H9 (cell line): ENCODE data around the gene ADAM22. TPM values are rescaled to one million over a fixed set of nuclear protein-coding genes. Genes with fewer than 3 reads are reported as not detected.

ENCODE experiments used
- DNase-seq: peaks from one replicate; pipeline ENCODE4 v3.0.0-alpha.2; 2017
- H2AFZ ChIP-seq: one replicate; pipeline ENCODE4 v1.6.1; 2013; ENCODE audit warnings: mild to moderate bottlenecking, low read length, control low read depth, moderate library complexity
- H2AK5ac ChIP-seq: 2 replicates; pipeline ENCODE4 v1.6.1; 2013; ENCODE audit warnings: low read length, control low read depth, mixed read lengths; ENCODE audit not compliant: insufficient read length
- H2BK120ac ChIP-seq: one replicate; pipeline ENCODE4 v1.6.1; 2013; ENCODE audit warnings: low read depth, mild to moderate bottlenecking, low read length, control low read depth, inconsistent platforms; ENCODE audit not compliant: poor library complexity, severe bottlenecking
- H2BK12ac ChIP-seq: 2 replicates; pipeline ENCODE4 v1.6.1; 2013; ENCODE audit warnings: low read length, control low read depth, mixed read lengths, low read depth; ENCODE audit not compliant: insufficient read length
- H2BK15ac ChIP-seq: 2 replicates; pipeline ENCODE4 v1.6.1; 2013; ENCODE audit warnings: low read depth, low read length, control low read depth
- H2BK20ac ChIP-seq: one replicate; pipeline ENCODE4 v1.6.1; 2013; ENCODE audit warnings: low read depth, mild to moderate bottlenecking, low read length, control low read depth, inconsistent platforms; ENCODE audit not compliant: poor library complexity, severe bottlenecking
- H2BK5ac ChIP-seq: 2 replicates; pipeline ENCODE4 v1.6.1; 2013; ENCODE audit warnings: low read length, control low read depth, mixed read lengths; ENCODE audit not compliant: insufficient read length
- H3K14ac ChIP-seq: 2 replicates; pipeline ENCODE4 v1.6.1; 2013; ENCODE audit warnings: low read length, control low read depth; ENCODE audit not compliant: insufficient read depth
- H3K18ac ChIP-seq: 2 replicates; pipeline ENCODE4 v1.6.1; 2013; ENCODE audit warnings: low read depth, mild to moderate bottlenecking, mixed read lengths, low read length, control low read depth; ENCODE audit not compliant: insufficient read length
- H3K23ac ChIP-seq: 2 replicates; pipeline ENCODE4 v1.6.1; 2013; ENCODE audit warnings: low read length, control low read depth, mixed read lengths, low read depth; ENCODE audit not compliant: insufficient read length
- H3K23me2 ChIP-seq: 2 replicates; pipeline ENCODE4 v1.6.1; 2013; ENCODE audit warnings: low read depth, mild to moderate bottlenecking, mixed read lengths, low read length, control low read depth; ENCODE audit not compliant: insufficient read length, poor library complexity, severe bottlenecking
- H3K27ac ChIP-seq: 2 replicates; pipeline ENCODE4 v1.5.1; 2013; ENCODE audit warnings: low read length, control low read depth, mixed read lengths, low read depth; ENCODE audit not compliant: insufficient read length
- H3K27me3 ChIP-seq: 2 replicates; pipeline ENCODE4 v1.6.1; 2013; ENCODE audit warnings: low read length, control low read depth, inconsistent platforms; ENCODE audit not compliant: insufficient read depth
- H3K4ac ChIP-seq: 2 replicates; pipeline ENCODE4 v1.6.1; 2013; ENCODE audit warnings: low read depth, mild to moderate bottlenecking, control low read depth, inconsistent platforms, low read length, moderate library complexity
- H3K4me1 ChIP-seq: 2 replicates; pipeline ENCODE4 v1.6.1; 2013; ENCODE audit warnings: low read length, control low read depth, inconsistent platforms; ENCODE audit not compliant: insufficient read depth
- H3K4me2 ChIP-seq: 2 replicates; pipeline ENCODE4 v1.6.1; 2013; ENCODE audit warnings: low read length, control low read depth, mixed read lengths; ENCODE audit not compliant: insufficient read length, insufficient read depth
- H3K56ac ChIP-seq: 2 replicates; pipeline ENCODE4 v1.6.1; 2013; ENCODE audit warnings: low read depth, mild to moderate bottlenecking, mixed read lengths, low read length, control low read depth; ENCODE audit not compliant: insufficient read length
- H3K79me1 ChIP-seq: 2 replicates; pipeline ENCODE4 v1.6.1; 2013; ENCODE audit warnings: low read depth, mild to moderate bottlenecking, moderate library complexity, low read length, control low read depth, inconsistent platforms; ENCODE audit not compliant: insufficient read depth, poor library complexity, severe bottlenecking
- H3K79me2 ChIP-seq: 2 replicates; pipeline ENCODE4 v1.6.1; 2013; ENCODE audit warnings: low read length, control low read depth, inconsistent platforms; ENCODE audit not compliant: insufficient read depth
- H3K9ac ChIP-seq: 2 replicates; pipeline ENCODE4 v1.6.1; 2013; ENCODE audit warnings: low read length, control low read depth, mixed read lengths; ENCODE audit not compliant: insufficient read length; ENCODE audit errors: extremely low read depth
- H3K9me3 ChIP-seq: one replicate; pipeline ENCODE4 v1.6.1; 2013; ENCODE audit warnings: low read depth, low read length, inconsistent platforms; ENCODE audit not compliant: control insufficient read depth
- H3T11ph ChIP-seq: one replicate; pipeline ENCODE4 v1.6.1; 2013; ENCODE audit warnings: mild to moderate bottlenecking, low read length, control low read depth, inconsistent platforms
- H4K20me1 ChIP-seq: one replicate; pipeline ENCODE4 v1.6.1; 2013; ENCODE audit not compliant: control insufficient read depth, insufficient read length, insufficient read depth
- H4K5ac ChIP-seq: 2 replicates; pipeline ENCODE4 v1.6.1; 2013; ENCODE audit warnings: low read depth, mild to moderate bottlenecking, mixed read lengths, low read length, control low read depth; ENCODE audit not compliant: insufficient read length
- H4K8ac ChIP-seq: replicated peaks from 2 replicates; pipeline ENCODE4 v1.6.1; 2013; ENCODE audit warnings: low read length, control low read depth, mixed read lengths, low read depth; ENCODE audit not compliant: insufficient read length
- H4K91ac ChIP-seq: 2 replicates; pipeline ENCODE4 v1.6.1; 2013; ENCODE audit warnings: low read depth, mild to moderate bottlenecking, moderate library complexity, mixed read lengths, low read length, control low read depth; ENCODE audit not compliant: insufficient read length
- H3K27ac Mint-ChIP-seq, 3 experiments: 2 replicates in 2 of 3; 3 replicates in 1 of 3; pipeline ENCODE4 v1.8.0; 2020 to 2021; ENCODE audit warnings: mixed read lengths in 3 of 3, mild to moderate bottlenecking in 1 of 3, moderate library complexity in 1 of 3
- H3K27me3 Mint-ChIP-seq: 2 replicates; pipeline ENCODE4 v1.8.0; 2021; ENCODE audit warnings: low read depth, mild to moderate bottlenecking, moderate library complexity, mixed read lengths
- H3K36me3 Mint-ChIP-seq, 3 experiments: 2 replicates in 2 of 3; 3 replicates in 1 of 3; pipeline ENCODE4 v1.8.0; 2020 to 2021; ENCODE audit warnings: low read depth in 3 of 3, mixed read lengths in 3 of 3; ENCODE audit not compliant: insufficient read depth in 1 of 3
- H3K4me1 Mint-ChIP-seq, 2 experiments: 2 replicates each; pipeline ENCODE4 v1.8.0; 2020; ENCODE audit warnings: mixed read lengths in 2 of 2
- H3K4me3 Mint-ChIP-seq, 2 experiments: 2 replicates in 1 of 2; 3 replicates in 1 of 2; pipeline ENCODE4 v1.8.0; 2020 to 2021; ENCODE audit warnings: mild to moderate bottlenecking in 2 of 2, mixed read lengths in 2 of 2, moderate library complexity in 1 of 2
- H3K9me3 Mint-ChIP-seq, 2 experiments: 2 replicates in 1 of 2; 3 replicates in 1 of 2; pipeline ENCODE4 v1.8.0; 2020; ENCODE audit warnings: mild to moderate bottlenecking in 2 of 2, mixed read lengths in 2 of 2, moderate library complexity in 1 of 2
- CTCF ChIP-seq: fragments of 200-600 bp; sonication (generic); conservative IDR thresholded peaks from 3 replicates; pipeline ENCODE4 v1.8.0; 2021; ENCODE audit warnings: antibody characterized with exemption, mild to moderate bottlenecking
- WGBS: extraction: QIAGEN DNeasy Blood & Tissue Kit; methylation state at CpG from one replicate; pipeline ENCODE4 v1.1.7; 2013; ENCODE audit warnings: missing lambda C conversion rate, low lambda C conversion rate, mixed read lengths; ENCODE audit not compliant: insufficient read length; ENCODE audit errors: extremely low coverage; 5-methylcytosine and 5-hydroxymethylcytosine counted together
- total RNA-seq: library from RNA; stranded (reverse); gene quantifications from 2 replicates; pipeline ENCODE4 v1.2.1, GENCODE V29; 2021

The ADAM22 gene
- total RNA-seq, 1 experiment from 2014 or later: 8.7 TPM

- DNase-seq: no peak
- Histone ChIP-seq H4K91ac (no peak overlapping the region), H3K27me3 (no peaks in the 10 kb centered on the region; the same call in 1 of the 2 replicates), H2BK120ac (no peak overlapping the region), H3K27ac (no peak overlapping the region), H2BK15ac (no peak overlapping the region), H3K79me2 (no peaks in the 10 kb centered on the region), H2BK12ac (no peak overlapping the region), H2BK20ac (no peak overlapping the region), H3K23ac (no peak overlapping the region), H3K14ac (no peak overlapping the region), H3K79me1 (no peaks in the 10 kb centered on the region), H2BK5ac (no peak overlapping the region), H3K23me2 (no peaks in the 10 kb centered on the region), H3K4me1 (no peaks in the 10 kb centered on the region), H3K9me3 (no peaks in the 10 kb centered on the region), H2AK5ac (no peak overlapping the region), H3K9ac (no peak overlapping the region), H3K56ac (no peak overlapping the region), H3T11ph (no peak overlapping the region), H4K8ac (no peak overlapping the region), H4K20me1 (no peaks in the 10 kb centered on the region), H3K18ac (no peak overlapping the region), H3K4me2 (no peak overlapping the region), H3K4ac (no peak overlapping the region), H2AFZ (no peak overlapping the region), H4K5ac (no peak overlapping the region)
- Mint-ChIP-seq H3K9me3 (no peaks in the 10 kb centered on the region), H3K4me1 (peaks cover 1 to 2% of the 10 kb centered on the region in 2 experiments; a peak in 2 of 4 replicates), H3K27ac (no peak overlapping the region), H3K27me3 (no peaks in the 10 kb centered on the region), H3K36me3 (no peaks in the 10 kb centered on the region), H3K4me3 (no peak overlapping the region)
- no CpG with 5 or more reads among the region's 2 CpGs for WGBS
- no peak for TF ChIP-seq CTCF
These were observed 187.3 kb downstream of the ADAM22 start for GRCh38 chr7:88121335-88121734.
